HepG2 (cell line): ENCODE data around the gene MSGN1. TPM values are rescaled to one million over a fixed set of nuclear protein-coding genes. Genes with fewer than 3 reads are reported as not detected.

ENCODE experiments used
- FOXO1 ChIP-seq: sonication (generic); formaldehyde crosslinking; IDR thresholded peaks from 2 replicates; pipeline ENCODE4 v1.4.0; 2020; ENCODE audit warnings: missing genetic modification reagents
- GATAD2A ChIP-seq: IDR thresholded peaks from 2 replicates; pipeline ENCODE4 v1.6.1; 2016
- GTF2F1 ChIP-seq: fragments of 150-350 bp; IDR thresholded peaks from 2 replicates; pipeline ENCODE4 v1.6.1; 2014; ENCODE audit warnings: low read length
- KAT8 ChIP-seq: IDR thresholded peaks from 2 replicates; pipeline ENCODE4 v1.6.1; 2016; ENCODE audit warnings: missing genetic modification reagents, missing compliant biosample characterization
- RARA ChIP-seq: IDR thresholded peaks from 2 replicates; pipeline ENCODE4 v1.6.1; 2016; ENCODE audit warnings: missing genetic modification reagents, missing compliant biosample characterization
- RXRB ChIP-seq: IDR thresholded peaks from 2 replicates; pipeline ENCODE4 v1.6.1; 2016; ENCODE audit warnings: borderline replicate concordance, missing genetic modification reagents, missing compliant biosample characterization
- THAP9 ChIP-seq: sonication (generic); formaldehyde crosslinking; IDR thresholded peaks from 2 replicates; pipeline ENCODE4; 2020; ENCODE audit warnings: missing genetic modification reagents, mild to moderate bottlenecking, borderline replicate concordance
- ZFAT ChIP-seq: sonication (generic); formaldehyde crosslinking; conservative IDR thresholded peaks from 2 replicates; pipeline ENCODE4 v1.8.1; 2023; ENCODE audit warnings: missing genetic modification reagents, inconsistent platforms
- ZNF333 ChIP-seq: sonication (generic); formaldehyde crosslinking; IDR thresholded peaks from 2 replicates; pipeline ENCODE4 v1.4.0; 2020; ENCODE audit warnings: mild to moderate bottlenecking, missing genetic modification reagents, borderline replicate concordance
- ZNF563 ChIP-seq: sonication (generic); formaldehyde crosslinking; IDR thresholded peaks from 2 replicates; pipeline ENCODE4 v1.8.0; 2022; ENCODE audit warnings: mild to moderate bottlenecking, moderate library complexity, missing genetic modification reagents
- ZNF704 ChIP-seq: sonication (generic); formaldehyde crosslinking; IDR thresholded peaks from 2 replicates; pipeline ENCODE4 v1.8.1; 2023; ENCODE audit warnings: mild to moderate bottlenecking, inconsistent platforms, moderate library complexity, missing genetic modification reagents, borderline replicate concordance
- ZNF816 ChIP-seq: sonication (generic); formaldehyde crosslinking; IDR thresholded peaks from 2 replicates; pipeline ENCODE4 v1.8.0; 2022; ENCODE audit warnings: missing genetic modification reagents, mild to moderate bottlenecking, borderline replicate concordance
- polyA plus RNA-seq, 8 experiments: library from polyadenylated mRNA; depleted of rRNA in 3 of 8; stranded (reverse) in 7 of 8; unstranded in 1 of 8; fragments of >200 nt; fragmentation: Illumina TruSeq in 4 of 8; extraction: Trizol in 4 of 8; gene quantifications; 2 replicates each; pipeline versions ENCODE4 v1.2.1 to v1.2.3, GENCODE V29; 2011 to 2016; ENCODE audit warnings: low read depth in 4 of 8, missing spikeins in 1 of 8, mixed read lengths in 1 of 8; ENCODE audit not compliant: insufficient read depth in 1 of 8
- total RNA-seq, 5 experiments: library from RNA; depleted of rRNA; stranded (reverse); fragments of >200 nt; fragmentation: Illumina TruSeq; extraction: Trizol; gene quantifications; 2 replicates each; pipeline ENCODE4 v1.2.3, GENCODE V29; 2016; ENCODE audit warnings: low read depth in 1 of 5
- TF ChIP-seq, protein P1 (sequence below): IDR thresholded peaks from 2 replicates; pipeline ENCODE4 v1.6.1; 2012; ENCODE audit warnings: low read depth, low read length, improper control_type of control experiment
- TF ChIP-seq, protein P2 (sequence below): sonication (generic); formaldehyde crosslinking; IDR thresholded peaks from 2 replicates; pipeline ENCODE4 v1.4.0; 2020; ENCODE audit warnings: mild to moderate bottlenecking, missing genetic modification reagents
- TF ChIP-seq, protein P3 (sequence below): sonication (generic); formaldehyde crosslinking; IDR thresholded peaks from 2 replicates; pipeline ENCODE4 v1.8.1; 2023; ENCODE audit warnings: mild to moderate bottlenecking, missing genetic modification reagents
- TF ChIP-seq, protein P4 (sequence below): IDR thresholded peaks from 2 replicates; pipeline ENCODE4 v1.6.1; 2016; ENCODE audit warnings: missing compliant biosample characterization, missing genetic modification reagents, borderline replicate concordance

The MSGN1 gene
- total and polyA plus RNA-seq, 2 of the 13 experiments (the other 11 are each of a cell fraction or from before 2014, with no cell fraction given) = not detected

DNA sequence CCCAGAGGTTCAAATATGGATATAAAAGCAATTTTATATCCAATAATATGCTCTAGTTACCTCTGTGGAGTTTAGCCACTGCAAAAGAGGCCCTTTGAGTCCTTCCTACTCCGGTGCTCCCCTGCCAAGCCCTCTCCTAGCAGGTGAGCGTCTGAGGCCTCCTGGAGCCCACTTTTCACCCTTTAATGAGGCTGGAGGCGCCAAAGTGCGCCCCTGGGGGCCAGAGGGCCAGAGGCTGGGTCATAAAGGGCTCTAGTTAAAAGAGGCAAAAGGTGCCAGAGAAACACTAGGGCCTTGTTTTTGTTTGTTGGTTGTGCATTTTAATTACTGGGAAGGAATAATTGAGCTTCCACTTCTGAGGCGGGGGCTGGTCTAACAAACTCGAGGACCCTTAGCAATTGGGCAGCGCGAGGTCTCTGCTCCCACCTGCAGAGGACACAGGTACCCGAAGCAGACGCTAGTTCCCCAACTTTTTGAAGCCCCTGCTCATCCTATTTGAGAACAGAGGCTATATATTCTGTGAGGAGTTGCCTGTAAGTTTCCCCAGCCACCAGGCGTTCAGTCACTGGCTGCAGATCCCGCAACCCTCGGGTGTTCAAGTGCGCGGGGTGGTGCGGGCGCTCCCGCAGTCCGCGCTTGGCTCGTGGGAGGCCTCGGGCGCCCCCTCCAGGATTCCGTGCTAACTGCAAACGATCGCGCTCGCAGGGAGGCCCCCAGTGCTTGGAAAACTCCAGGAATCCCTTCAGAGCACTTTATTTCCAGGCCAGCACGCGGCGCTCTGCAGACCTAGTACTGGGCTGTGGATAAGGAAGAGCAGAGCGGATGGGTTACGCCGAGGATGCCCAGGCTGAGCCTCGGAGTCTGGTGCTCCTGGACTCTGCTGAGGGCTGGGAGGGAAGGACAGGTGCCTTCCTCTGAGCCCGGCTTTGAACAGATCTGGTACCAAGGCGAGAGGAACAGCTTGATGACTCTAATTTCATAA is 14.1 kb downstream of the MSGN1 start (continued):
- TF ChIP-seq RARA (CRISPR knock-in tag) = 0 out of 2 replicates have a peak, but pooled peaks have one; percentile 11
- peak; percentile 61; the same call in 1 of the 2 replicates for TF ChIP-seq FOXO1 (CRISPR knock-in tag)
- TF ChIP-seq ZNF563 (CRISPR knock-in tag) = 0 out of 2 replicates have a peak, but pooled peaks have one; percentile 36
- TF ChIP-seq, protein P1, sequence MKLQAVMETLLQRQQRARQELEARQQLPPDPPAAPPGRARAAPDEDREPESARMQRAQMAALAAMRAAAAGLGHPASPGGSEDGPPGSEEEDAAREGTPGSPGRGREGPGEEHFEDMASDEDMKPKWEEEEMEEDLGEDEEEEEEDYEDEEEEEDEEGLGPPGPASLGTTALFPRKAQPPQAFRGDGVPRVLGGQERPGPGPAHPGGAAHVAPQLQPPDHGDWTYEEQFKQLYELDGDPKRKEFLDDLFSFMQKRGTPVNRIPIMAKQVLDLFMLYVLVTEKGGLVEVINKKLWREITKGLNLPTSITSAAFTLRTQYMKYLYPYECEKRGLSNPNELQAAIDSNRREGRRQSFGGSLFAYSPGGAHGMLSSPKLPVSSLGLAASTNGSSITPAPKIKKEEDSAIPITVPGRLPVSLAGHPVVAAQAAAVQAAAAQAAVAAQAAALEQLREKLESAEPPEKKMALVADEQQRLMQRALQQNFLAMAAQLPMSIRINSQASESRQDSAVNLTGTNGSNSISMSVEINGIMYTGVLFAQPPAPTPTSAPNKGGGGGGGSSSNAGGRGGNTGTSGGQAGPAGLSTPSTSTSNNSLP = peak; percentile 53; the same call in 1 of the 2 replicates
- TF ChIP-seq, protein P2, sequence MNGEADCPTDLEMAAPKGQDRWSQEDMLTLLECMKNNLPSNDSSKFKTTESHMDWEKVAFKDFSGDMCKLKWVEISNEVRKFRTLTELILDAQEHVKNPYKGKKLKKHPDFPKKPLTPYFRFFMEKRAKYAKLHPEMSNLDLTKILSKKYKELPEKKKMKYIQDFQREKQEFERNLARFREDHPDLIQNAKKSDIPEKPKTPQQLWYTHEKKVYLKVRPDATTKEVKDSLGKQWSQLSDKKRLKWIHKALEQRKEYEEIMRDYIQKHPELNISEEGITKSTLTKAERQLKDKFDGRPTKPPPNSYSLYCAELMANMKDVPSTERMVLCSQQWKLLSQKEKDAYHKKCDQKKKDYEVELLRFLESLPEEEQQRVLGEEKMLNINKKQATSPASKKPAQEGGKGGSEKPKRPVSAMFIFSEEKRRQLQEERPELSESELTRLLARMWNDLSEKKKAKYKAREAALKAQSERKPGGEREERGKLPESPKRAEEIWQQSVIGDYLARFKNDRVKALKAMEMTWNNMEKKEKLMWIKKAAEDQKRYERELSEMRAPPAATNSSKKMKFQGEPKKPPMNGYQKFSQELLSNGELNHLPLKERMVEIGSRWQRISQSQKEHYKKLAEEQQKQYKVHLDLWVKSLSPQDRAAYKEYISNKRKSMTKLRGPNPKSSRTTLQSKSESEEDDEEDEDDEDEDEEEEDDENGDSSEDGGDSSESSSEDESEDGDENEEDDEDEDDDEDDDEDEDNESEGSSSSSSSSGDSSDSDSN (CRISPR knock-in tag) = peak; percentile 59; the same call in 1 of the 2 replicates
- peak; percentile 66 for TF ChIP-seq GATAD2A (CRISPR knock-in tag)
- TF ChIP-seq KAT8 (CRISPR knock-in tag) = peak; percentile 53; the same call in 1 of the 2 replicates
- TF ChIP-seq THAP9 = peak; percentile 72; the same call in 1 of the 2 replicates
- no peak for TF ChIP-seq ZNF333 (CRISPR knock-in tag)
- no peak for TF ChIP-seq ZFAT
- TF ChIP-seq, protein P3, sequence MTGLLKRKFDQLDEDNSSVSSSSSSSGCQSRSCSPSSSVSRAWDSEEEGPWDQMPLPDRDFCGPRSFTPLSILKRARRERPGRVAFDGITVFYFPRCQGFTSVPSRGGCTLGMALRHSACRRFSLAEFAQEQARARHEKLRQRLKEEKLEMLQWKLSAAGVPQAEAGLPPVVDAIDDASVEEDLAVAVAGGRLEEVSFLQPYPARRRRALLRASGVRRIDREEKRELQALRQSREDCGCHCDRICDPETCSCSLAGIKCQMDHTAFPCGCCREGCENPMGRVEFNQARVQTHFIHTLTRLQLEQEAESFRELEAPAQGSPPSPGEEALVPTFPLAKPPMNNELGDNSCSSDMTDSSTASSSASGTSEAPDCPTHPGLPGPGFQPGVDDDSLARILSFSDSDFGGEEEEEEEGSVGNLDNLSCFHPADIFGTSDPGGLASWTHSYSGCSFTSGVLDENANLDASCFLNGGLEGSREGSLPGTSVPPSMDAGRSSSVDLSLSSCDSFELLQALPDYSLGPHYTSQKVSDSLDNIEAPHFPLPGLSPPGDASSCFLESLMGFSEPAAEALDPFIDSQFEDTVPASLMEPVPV (CRISPR knock-in tag) = no peak
- no peak for TF ChIP-seq GTF2F1
- TF ChIP-seq, protein P4, sequence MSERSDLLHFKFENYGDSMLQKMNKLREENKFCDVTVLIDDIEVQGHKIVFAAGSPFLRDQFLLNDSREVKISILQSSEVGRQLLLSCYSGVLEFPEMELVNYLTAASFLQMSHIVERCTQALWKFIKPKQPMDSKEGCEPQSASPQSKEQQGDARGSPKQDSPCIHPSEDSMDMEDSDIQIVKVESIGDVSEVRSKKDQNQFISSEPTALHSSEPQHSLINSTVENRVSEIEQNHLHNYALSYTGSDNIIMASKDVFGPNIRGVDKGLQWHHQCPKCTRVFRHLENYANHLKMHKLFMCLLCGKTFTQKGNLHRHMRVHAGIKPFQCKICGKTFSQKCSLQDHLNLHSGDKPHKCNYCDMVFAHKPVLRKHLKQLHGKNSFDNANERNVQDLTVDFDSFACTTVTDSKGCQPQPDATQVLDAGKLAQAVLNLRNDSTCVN (CRISPR knock-in tag) = 0 out of 2 replicates have a peak, but pooled peaks have one; percentile 51
- TF ChIP-seq ZNF816 (CRISPR knock-in tag) = peak; percentile 88; the same call in 1 of the 2 replicates
- TF ChIP-seq ZNF704 = no peak
- peak; percentile 54; the same call in 1 of the 2 replicates for TF ChIP-seq RXRB (CRISPR knock-in tag)
